Measurements from ENCODE around the gene MAS1. TPM values are rescaled to one million over a fixed set of nuclear protein-coding genes. Genes with fewer than 3 reads are reported as not detected.

Gene MAS1
- total RNA-seq, 2 donors from 2014 or later: 0.17 TPM; not detected in 1

DNA sequence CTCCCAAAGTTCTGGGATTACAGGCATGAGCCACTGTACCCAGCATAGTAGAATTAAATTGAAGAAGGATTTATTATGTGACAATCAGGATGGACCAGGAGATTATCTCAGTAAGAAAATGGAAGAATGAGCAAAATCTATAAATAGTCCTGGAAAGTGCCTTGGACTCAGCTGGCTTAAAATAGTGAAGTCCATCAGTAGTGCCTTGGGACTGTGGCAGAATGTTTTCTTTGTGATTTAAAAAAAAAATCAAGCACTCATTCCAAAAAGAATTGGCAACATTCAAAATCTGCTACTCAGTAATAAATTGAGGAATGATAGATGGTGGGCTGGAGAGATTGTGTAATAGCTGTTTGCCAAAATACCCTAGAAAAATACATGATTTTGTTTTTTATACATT lies 37.0 kb upstream of the MAS1 start:
- no peaks in the 10 kb centered on the region for H3K36me3 ChIP-seq
- H3K4me1 ChIP-seq (replicated peaks): no peaks in the 10 kb centered on the region
- H3K9me3 ChIP-seq: no peaks in the 10 kb centered on the region
- TF ChIP-seq POLR2A (IDR thresholded peaks at IDR 0.05) (no peak), POLR2AphosphoS5 (IDR thresholded peaks at IDR 0.05) (no peak)
- TF ChIP-seq, protein P1, sequence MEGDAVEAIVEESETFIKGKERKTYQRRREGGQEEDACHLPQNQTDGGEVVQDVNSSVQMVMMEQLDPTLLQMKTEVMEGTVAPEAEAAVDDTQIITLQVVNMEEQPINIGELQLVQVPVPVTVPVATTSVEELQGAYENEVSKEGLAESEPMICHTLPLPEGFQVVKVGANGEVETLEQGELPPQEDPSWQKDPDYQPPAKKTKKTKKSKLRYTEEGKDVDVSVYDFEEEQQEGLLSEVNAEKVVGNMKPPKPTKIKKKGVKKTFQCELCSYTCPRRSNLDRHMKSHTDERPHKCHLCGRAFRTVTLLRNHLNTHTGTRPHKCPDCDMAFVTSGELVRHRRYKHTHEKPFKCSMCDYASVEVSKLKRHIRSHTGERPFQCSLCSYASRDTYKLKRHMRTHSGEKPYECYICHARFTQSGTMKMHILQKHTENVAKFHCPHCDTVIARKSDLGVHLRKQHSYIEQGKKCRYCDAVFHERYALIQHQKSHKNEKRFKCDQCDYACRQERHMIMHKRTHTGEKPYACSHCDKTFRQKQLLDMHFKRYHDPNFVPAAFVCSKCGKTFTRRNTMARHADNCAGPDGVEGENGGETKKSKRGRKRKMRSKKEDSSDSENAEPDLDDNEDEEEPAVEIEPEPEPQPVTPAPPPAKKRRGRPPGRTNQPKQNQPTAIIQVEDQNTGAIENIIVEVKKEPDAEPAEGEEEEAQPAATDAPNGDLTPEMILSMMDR (IDR thresholded peaks at IDR 0.05): no peak
- DNase-seq (ENCODE audit: low spot score): no peak
- intact Hi-C loops (cut with DNase I): no loop called here
- no peaks in the 10 kb centered on the region for H3K27me3 ChIP-seq (replicated peaks; ENCODE audit: insufficient read depth)
- no peak overlapping the region for H3K27ac ChIP-seq
- no peak overlapping the region for H3K4me3 ChIP-seq

DNA sequence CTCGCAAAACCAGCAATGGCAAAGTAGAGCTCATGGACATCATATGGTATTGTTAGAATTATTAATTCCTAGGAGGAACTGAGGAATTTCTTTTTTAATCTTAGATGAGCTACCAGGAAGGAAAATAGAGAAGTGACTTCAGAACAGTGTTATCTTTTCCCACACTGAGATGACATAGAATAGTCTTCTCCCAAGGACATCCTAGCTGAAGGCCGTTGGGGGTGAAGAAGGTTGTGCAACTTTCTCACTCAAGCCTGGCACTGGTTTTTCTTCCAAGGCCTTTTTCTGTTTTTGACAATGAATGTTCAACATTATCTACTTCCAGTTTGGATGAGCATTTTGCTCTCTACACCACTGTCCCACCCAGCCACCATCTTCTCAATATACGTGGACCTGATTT lies 35.8 kb upstream of the MAS1 start:
- no peaks in the 10 kb centered on the region for H3K36me3 ChIP-seq
- no peak overlapping the region for H3K4me3 ChIP-seq
- DNase-seq (ENCODE audit: low spot score): no peak
- no peak overlapping the region for H3K27ac ChIP-seq
- TF ChIP-seq POLR2AphosphoS5 (IDR thresholded peaks at IDR 0.05): no peak
- TF ChIP-seq, protein P1 (IDR thresholded peaks at IDR 0.05): no peak
- no peak for TF ChIP-seq POLR2A (IDR thresholded peaks at IDR 0.05)
- WGBS: 89% methylated on average over 3 of the region's 3 CpGs
- no peaks in the 10 kb centered on the region for H3K4me1 ChIP-seq (replicated peaks)
- intact Hi-C loops (cut with DNase I): no loop called here
- no peaks in the 10 kb centered on the region for H3K9me3 ChIP-seq
- H3K27me3 ChIP-seq (replicated peaks; ENCODE audit: insufficient read depth): no peaks in the 10 kb centered on the region

DNA sequence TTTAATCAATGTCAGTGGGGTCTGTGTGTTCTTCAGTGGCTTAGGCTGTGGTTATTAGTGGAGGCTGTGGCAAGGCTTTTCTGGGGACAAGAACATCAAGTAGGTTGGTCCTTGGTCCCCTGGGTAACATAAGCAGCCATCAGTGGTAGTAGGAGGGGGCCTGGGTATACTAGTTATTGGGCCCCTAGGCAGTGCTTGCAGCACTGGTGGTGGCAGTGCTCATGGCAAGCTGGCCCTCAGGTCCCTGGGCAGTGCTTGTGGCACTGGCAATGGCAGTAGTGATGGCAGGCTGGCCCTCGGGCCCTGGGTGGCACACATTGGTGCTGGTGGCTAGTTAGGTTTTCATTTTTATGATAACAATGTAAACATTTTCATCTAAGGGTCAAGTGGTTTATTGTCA lies 32.5 kb upstream of the MAS1 start:
- intact Hi-C loops (cut with DNase I): no loop called here
- Histone ChIP-seq H3K27me3 (replicated peaks; ENCODE audit: insufficient read depth) (no peaks in the 10 kb centered on the region), H3K27ac (no peak overlapping the region), H3K36me3 (no peaks in the 10 kb centered on the region), H3K4me3 (no peak overlapping the region), H3K4me1 (replicated peaks) (no peaks in the 10 kb centered on the region), H3K9me3 (no peaks in the 10 kb centered on the region)
- no peak for DNase-seq (ENCODE audit: low spot score)
- no peak for TF ChIP-seq POLR2AphosphoS5 (IDR thresholded peaks at IDR 0.05)
- TF ChIP-seq, protein P1 (IDR thresholded peaks at IDR 0.05): no peak
- TF ChIP-seq POLR2A (IDR thresholded peaks at IDR 0.05): no peak
- 100% methylated on average over 1 of the region's 1 CpG for WGBS

DNA sequence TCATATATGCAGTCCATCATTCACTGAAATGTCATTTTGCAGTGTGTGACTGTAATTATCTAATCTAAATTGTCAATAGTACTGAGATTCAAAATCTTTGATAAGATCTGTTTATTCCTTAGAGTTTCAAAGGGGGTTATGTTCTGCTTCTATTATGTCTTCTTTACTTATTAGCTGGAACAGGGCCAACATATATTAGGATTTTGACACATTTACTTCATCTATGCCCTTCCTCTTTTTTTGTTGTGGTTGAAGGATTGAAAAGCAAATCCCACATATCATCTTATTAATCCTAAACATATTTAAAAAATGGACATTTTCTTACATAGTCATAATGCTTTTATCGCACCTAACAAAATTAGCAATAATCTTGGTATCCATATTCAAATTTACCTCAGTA lies 30.3 kb upstream of the MAS1 start:
- no peak for TF ChIP-seq POLR2A (IDR thresholded peaks at IDR 0.05)
- TF ChIP-seq, protein P1 (IDR thresholded peaks at IDR 0.05): no peak
- no peak for TF ChIP-seq POLR2AphosphoS5 (IDR thresholded peaks at IDR 0.05)
- Histone ChIP-seq H3K4me3 (no peak overlapping the region), H3K36me3 (no peaks in the 10 kb centered on the region), H3K27me3 (replicated peaks; ENCODE audit: insufficient read depth) (no peaks in the 10 kb centered on the region), H3K4me1 (replicated peaks) (no peaks in the 10 kb centered on the region), H3K9me3 (no peaks in the 10 kb centered on the region), H3K27ac (no peak overlapping the region)
- intact Hi-C loops (cut with DNase I): loop anchor here (5.0 kb wide), 1 partner anchor 597 kb away; no protein-coding TSS in a partner anchor
- no peak for DNase-seq (ENCODE audit: low spot score)
- WGBS: 93% methylated on average over 1 of the region's 1 CpG

DNA sequence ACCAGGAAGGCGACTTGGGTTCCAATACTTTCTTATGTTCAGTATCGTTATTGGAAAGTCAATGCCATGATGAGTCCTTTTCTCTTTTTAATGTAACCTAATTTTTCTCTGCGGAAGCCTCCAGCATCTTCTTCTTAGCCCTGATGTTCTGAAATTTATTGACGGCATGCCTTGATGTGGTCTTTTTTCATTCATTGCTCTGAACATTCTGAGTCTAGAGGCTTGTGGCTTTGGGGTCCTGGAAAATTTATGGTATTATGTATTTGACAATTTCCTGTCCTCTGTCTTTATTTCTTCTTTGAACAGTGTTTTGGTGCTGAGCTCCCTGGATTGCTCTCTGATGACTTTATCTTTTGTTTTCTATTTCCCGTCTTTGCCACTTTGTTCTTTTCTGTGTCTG lies 28.7 kb upstream of the MAS1 start:
- no peak overlapping the region for H3K27ac ChIP-seq
- H3K9me3 ChIP-seq: no peaks in the 10 kb centered on the region
- TF ChIP-seq POLR2A (IDR thresholded peaks at IDR 0.05) (no peak), POLR2AphosphoS5 (IDR thresholded peaks at IDR 0.05) (no peak)
- TF ChIP-seq, protein P1 (IDR thresholded peaks at IDR 0.05): no peak
- H3K27me3 ChIP-seq (replicated peaks; ENCODE audit: insufficient read depth): no peaks in the 10 kb centered on the region
- DNase-seq (ENCODE audit: low spot score): no peak
- 80% methylated on average over 5 of the region's 5 CpGs for WGBS
- intact Hi-C loops (cut with DNase I): loop anchor here (2.0 to 5.0 kb wide), 2 partner anchors 81 to 595 kb away; no protein-coding TSS in a partner anchor
- H3K4me1 ChIP-seq (replicated peaks): no peaks in the 10 kb centered on the region
- no peaks in the 10 kb centered on the region for H3K36me3 ChIP-seq
- H3K4me3 ChIP-seq: no peak overlapping the region

All from prostate gland (tissue), 2 donors.